ENCODE data around the gene VAC14.

The VAC14 gene

DNA sequence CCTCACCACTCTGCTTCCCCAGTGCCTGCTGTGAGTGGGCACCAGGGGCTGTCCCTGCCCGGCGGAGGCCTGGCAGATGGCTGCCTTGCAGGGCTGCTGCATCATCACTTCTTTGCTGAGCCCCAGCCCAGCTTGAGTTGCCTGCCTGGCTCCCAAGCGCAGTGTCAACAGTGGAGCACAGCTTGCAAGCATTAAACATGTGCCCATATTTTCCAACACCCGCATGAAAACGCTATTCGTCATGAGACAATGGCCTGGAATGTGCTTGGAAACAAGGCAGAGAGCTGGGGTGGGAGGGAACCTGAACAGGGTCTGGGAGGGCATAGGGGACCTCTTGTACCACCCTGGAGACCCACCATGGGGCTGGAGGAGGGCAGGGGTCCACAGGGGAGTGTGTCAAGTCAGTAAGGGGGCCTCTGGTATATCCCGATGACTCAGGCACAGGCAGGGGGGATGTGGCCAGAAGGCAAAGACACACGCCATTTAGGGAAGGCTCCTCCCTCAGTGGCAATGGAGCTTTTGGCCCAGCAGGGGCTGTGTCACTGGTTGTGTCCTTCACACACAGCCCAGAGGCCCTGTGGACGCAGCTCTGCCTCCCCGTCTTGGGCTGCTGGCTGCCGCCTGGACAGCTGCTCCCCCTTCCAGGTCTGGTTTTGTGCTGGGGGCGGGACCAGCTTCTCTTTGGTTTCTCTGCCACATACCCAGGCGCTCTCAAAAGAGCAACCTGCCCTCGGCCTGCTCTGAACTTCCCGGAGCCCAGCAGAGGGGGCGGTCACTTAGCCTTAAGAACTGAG is 97.7 kb downstream of the VAC14 start:
- no peak for DNase-seq

DNA sequence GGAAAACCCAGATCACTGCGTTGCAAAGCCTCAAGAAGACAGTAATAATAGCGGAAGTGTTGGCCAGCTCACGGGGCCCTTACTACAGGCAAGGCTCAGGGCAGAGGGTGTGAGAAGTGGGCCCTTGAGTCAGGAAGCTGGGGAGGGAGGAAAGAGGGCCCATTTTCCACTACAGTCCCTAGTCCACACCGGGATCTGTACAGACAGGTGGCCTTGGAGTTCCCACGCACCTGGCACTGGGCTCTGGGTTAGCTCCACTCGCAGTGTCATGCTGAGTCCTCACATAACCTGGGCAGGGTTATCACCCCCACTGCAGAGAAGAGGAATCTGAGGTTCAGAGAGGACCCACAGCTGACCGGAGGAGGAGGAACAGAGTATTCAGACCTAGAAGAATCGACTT is 98.3 kb downstream of the VAC14 start:
- no peak for DNase-seq

DNA sequence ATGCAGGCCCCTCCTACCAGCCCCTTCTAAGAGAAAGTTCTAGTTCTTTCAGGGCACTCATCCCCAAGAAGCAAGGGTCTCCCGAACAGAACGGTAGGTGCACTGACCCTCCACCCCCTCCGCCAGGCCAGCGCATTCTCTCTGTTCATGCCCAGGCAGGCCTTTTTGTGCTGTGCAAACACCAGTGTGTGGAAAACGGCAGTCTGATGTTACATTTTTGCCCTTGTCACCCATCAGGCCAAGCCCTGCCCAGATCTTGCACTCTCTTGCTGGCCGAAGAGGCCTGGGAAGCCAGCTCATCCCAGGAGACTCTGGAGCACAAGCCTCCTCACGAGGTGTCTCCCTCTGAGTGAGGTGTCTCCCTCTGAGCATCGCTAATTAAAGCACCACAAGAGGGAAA is 99.0 kb downstream of the VAC14 start:
- DNase-seq = no peak

DNA sequence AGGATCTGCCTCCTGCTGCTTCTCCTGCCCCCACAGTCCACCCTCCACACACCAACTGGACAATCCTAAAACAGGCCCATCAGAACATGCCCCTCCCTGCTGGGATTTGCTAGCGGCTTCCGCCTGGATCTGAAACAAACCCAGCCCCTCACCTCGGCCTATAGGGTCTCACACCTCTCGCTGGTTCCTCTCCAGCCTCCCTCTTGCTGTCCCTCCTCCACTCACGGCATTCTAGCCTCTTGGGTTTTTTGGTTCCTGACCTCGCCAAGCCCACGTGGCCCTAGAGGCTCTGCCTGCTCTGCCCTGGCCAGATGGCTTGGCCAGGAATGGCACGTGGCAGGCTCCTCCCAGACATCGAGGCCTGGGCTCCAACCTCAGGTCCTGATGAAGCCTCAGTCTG is 99.4 kb downstream of the VAC14 start:
- DNase-seq = no peak

DNA sequence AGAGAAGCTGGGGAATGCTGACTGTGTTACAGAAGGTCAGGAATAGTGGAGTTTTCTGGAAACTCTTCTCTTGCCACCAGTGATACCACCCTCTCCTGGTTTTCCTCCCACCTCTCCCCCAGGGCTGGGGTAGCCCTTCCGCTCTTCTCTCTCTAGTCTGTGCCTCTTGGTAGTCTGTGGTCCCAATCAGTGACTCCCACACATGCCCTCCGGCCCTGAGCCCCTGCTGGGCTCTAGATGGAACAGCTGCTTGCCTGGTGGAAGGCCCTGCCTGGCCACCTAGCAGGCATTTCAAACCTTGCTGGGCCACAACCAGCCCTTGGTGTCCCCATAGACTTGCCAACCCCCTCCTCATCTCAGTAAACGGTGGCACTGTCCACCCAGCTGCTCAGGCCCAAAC is 99.9 kb downstream of the VAC14 start:
- no peak for DNase-seq

DNA sequence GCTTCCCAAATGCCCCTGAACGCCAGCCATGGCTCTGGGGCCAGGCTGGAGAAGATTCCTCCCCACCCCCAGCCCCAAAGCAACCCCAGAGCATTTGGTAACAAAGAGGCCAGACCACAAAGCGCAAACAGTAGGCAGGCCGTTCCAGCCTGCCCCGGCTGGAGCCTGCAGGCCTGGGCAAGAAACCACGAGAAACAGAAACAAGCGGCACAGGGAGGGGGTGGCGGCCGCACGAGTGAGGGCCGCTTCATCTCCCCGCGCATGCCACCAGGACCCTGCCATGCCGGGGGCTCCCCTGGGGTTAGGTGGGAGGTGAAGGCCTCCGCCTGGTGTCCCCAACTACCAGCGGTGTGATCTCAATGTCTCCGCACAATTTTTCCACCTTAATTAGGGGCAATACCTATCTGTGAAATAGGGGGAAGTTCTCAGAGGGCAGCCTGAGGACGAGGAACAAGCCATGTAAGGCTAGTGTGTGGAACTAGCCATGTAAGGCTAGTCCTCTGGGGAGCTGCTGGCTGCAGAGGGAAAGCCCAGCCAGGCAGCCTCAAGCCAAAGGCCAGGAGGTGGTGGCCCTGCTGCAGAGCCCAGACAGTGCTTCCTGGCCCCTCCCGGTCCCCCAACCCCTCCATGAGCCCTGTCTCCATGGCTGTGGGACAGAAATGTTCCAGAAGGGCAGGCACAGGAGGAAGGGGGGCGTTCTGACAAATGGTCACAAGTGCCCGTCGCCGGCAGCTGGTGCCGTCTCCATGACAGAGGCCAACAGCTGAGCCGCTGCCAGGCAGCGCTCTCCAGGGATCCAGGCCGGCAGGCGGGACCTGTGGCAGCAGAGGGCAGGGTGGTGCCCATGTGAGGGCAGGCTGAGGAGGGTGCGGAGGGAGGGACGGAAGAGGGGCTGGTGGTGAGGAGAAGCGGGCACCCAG is 100.6 kb downstream of the VAC14 start:
- no peak for DNase-seq

DNA sequence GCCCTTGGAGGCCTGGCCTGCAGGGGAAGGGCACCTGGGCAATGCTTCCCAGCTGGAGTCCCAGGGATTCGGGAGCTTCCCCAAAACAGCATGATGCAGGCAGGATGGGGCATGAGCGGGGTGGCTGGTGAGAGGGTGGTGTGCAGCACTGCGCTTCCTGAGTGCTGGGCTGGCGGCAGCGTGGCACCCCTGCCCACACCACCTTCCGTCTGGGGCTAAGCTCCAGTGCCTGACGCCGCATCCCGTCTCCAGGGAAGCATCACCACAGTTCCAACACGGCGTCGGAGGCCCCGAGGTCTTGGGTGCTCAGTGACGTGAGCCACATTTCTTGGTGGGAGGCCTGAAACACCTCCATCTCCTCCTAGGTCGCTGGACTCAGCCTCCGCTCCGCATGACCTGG is 101.3 kb downstream of the VAC14 start:
- DNase-seq = no peak

DNA sequence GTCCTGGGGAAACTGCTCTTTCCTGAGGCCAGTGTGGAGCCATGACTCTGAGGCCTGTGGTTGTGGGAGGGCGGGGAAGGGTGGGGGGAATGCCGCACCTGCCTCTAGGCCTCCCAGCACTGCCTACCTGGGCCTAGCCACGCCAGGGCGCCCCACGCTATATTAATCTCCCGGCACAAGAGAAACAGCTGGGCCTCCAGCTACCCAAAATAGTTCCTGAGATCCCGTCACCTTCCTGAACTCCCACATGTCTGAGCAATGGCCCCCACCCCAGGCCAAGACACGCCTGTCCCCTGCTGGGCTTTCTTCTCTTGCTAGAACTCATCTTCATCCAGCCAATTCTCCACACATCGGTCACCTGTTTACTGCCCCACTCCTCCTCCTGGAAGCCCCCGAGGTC is 102.1 kb downstream of the VAC14 start:
- DNase-seq = no peak

DNA sequence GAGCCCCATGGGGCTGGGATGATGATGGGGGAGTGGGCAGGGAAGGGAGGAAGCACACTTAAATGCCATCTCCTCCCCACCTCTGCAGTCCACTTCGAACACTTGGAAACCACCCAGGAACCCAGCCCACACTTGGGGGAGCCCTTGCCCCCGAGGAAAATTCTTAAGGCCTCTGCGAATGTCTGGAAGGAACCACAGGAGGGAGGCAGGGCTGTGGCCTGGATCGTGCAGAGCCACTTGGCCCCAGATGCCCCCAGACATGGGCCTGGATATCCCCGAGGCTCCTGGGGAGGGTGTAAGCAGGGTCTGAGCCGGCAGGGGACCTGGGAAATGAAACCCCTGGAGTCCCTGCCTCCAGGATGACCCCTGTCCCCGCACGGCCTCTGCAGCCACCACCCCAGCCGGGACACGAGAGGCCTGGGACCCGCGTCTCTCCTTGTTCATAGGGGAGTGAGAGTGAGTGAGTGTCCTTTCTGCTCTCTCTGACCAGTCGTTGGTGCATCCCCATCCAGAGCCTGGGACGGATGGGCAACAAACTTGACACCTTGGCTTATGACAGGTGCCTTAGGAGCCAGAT is 103.3 kb downstream of the VAC14 start:
- DNase-seq = no peak

DNA sequence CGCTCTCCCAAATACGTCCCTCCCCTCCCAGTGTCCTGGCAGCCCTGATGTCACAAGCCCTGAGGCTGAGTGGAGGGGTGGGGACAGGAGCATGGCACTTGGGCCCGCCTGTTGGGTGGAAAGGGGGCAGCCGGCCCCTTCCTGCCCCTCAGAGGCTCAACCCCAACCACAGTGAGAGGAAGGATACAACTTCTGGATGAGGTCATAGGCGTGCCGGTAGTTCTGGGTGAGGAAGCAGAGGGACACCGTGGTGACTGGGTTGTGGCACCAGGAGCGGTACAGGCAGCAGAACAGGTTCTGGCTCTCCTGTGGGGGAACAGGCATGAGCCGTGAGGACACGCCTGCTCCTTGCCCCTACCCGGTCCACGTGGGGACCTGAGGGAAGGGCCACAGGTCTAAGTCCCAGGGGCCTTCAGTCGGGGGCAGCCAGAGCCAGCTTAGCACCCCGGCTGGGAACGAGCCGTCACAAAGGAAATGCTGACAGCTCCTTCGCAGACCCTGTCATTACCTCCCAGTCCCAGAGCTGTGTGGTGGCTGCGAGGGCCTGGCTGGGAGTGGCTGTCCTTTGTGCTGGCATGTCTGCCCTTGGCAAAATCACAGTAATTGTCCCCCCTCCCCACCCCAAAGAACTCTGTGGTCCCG is 103.9 kb downstream of the VAC14 start:
- DNase-seq = no peak

DNA sequence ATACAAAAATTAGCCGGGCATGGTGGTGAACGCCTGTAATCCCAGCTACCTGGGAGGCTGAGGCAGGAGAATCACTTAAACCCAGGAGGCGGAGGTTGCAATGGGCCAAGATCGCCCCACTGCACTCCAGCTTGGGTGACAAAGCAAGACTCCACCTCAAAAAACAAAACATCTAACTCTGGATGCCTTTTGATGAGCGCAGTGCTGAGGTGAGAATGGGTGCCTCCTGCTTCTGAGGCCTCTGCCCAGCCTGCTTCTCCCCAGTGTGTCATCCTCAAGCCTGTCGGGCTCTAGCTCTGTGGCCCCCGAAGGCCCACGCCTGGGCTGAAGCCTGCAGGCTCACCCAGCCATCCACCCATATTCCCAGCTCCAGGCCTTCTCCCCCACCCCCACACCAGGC is 104.6 kb downstream of the VAC14 start:
- no peak for DNase-seq

DNA sequence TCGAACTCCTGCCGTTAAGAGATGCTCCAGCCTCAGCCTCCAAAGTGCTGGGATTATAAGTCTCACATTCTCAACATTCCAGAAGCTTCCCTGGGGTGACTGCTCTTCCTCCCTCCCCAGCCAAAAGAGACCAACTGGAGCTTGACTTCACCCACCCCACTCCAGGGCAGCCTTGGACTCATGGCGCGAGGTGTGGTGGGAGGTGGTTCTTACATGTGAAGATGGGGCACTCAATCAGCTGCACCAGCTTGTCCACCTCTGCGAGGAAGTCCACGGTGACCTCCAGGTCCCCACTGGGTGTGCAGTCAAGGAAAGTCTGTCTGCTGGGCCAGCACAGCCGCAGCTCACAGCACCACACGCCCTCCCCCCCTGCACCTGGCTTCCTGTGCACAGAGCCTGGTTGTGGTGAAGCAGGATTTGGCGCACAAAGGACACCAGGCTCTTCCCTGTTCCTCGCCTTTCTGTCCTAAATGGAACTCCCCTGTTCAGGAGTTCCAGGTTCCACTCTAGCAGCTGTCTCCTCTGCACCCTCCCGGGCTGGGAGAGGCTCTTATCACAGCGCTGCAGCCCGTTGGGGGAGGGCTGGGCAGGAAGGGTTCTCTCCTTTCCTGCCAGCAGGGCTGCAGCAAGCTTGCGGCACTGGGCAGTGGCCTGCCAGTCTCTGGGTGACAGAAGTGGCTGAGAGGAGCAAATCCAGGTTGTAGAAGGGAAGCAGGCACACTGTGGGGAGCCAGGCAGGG is 105.5 kb downstream of the VAC14 start:
- no peak for DNase-seq

DNA sequence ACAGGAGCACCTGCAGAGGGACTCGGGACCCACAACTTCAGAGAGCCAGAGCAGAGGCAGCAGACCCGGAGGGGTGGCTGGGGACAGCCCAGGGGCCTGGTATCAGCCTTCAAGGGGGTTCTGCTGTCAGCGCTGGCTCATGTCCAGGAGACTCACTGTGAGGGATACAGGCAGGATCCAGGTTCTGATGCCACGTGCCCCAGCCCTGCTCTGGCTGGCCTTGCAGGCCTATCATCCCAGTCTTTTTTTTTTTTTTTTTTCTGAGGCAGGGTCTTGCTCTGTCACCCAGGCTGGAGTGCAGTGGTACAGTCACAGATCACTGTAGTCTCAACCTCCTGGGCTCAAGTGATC is 106.1 kb downstream of the VAC14 start:
- DNase-seq = no peak

DNA sequence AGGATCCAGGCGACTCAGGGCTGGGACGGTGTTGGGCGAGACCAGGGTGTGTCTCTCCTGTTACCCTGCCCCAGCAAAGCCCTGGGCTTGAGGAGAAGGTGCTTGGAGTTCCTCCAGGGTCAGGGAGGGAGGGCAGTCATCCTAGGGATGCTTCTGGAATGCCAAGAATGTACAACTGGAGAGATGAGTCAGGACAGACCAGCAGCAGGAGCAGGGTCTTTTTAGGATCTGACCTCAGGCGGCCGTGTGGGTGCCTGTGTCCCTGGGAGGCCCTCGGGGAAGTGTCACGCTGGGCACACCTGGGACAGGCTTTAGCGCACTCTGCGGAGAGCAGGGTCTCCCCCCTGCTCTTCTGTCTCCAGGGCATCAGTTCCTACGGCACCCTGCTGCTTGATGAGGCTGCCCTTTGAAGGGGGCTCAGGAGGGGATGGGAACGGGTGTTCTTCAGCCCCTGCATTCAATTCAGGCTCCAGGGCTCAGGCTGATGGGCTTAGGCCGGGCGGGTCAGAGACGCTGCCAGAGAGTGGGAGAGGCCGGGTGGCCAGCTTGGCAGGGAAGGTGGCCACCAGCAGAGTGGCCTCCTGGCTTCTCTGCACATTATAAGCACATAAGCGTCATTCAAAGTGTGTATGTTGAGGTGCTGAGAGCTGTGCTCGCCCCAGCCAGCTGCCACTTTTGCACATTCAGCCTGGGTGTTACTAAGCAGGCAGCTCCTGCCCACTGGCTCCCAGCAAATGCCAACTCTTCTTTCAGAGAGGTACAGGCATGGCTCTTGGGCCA is 106.7 kb downstream of the VAC14 start:
- DNase-seq = no peak

DNA sequence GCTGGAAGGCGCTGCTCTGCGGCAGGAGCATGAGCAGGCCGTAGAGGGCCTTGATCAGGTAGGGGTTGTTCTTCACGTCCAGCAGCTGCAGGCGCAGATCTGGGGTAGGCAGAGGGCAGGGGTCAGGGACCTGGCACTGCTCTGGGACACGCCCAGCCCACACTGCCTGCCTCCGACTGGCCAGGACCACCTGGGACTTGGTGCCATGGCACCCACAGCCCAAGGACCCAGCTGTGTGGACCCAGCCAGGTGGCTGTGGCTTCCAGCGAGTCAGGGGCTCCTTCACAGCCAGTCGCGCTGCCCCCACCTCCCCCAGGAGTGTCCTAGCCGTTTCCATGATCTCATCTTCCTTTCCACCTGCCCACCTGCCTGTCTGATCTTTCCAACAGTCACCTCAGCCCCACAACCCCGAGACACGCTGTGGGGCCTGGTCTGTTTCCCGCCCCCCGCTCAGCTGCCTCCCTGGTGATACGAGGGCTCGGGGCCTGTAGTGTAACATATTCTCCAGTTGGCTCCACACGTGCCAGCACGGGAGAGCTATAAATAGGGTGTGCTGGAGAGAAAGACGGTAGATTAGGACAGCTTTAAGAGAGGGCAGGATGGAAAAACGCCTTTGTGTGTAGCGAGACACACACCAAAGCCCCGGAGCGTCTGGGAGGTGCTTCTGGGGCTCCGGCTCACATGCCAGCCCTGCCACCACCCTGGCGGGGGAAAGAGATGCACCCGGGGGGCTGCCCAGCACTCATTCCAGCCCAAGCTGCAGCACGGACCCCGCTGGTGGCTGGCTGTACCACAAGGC is 107.9 kb downstream of the VAC14 start:
- DNase-seq = no peak

DNA sequence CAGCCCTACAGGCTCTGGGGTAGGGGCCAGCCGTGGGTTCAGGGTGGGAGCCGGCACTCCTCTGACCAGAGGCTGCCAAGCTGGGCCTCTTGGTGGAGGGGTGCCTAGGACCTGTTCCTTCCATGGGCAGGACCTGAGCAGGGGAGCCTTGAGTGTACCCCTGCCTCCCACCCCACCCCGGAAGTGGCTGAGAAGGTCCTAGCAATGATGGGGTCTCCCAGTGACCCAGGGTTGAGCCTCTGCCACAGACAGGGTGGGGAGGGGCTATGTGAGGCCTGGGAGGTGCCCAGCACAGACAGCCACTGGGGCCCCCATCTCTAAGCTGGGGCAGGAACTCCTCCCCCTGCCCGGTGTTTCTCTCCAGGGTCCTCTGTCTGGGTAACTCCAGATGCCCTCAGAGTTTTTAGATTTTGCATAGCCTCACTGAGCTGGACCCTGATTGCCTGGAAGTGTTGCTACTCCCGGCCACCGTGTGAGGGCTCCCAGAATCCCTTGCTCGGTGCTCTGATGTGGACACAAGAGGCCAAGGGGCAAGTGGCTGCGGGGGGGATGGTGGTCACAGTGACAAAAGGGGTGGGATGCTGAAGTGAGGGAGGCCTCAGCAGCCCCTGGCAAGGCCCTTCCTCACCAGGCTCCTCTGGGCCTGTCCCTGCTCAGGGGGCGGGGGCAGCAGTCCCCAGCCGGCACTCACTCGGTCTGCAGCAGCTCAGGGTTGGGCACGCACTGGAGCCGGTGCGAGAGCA is 108.7 kb downstream of the VAC14 start:
- DNase-seq = no peak

DNA sequence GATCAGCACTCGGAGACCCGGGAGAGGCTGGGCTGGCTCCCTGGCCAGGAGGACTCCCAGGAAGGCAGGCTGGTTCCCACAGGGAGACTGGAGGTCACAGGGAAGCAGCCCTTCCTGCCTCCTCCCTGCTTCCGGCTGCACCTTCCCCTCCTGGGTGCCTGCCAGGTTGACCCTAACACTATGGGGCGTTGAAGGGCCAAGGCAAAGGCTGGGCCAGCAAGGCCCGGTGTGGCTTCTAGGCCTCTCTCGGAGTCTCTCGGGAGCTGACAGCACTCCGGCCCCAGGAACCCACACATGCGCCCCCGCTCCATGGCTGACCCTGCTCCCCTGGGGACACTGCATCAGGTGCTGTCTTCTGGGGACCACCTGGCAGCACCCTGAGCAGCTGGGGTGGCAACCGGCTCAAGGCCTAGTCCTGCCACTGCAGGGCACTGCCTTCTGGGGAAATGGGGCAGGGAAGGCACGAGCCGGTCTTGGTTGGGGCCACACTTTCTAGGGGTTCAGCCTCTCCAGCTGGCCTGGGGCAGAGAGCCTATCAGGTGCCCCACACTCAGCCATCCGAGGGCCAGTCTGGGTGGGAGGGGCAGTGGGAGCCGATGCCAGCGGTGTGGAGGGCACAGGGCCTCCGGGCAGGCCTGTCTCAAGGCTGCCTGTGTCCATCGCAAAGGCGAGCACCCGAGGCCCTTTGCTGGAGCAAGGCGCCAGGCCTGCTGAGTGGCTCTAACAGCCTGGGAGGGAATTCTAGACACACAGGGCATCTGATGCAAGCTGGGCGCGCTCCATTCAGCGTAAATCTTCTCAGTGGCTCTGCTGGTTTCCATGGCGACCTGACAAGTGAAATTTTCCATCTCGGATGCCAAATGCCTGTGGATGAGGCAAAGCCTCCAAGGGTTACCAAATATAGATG is 109.5 kb downstream of the VAC14 start:
- no peak for DNase-seq

DNA sequence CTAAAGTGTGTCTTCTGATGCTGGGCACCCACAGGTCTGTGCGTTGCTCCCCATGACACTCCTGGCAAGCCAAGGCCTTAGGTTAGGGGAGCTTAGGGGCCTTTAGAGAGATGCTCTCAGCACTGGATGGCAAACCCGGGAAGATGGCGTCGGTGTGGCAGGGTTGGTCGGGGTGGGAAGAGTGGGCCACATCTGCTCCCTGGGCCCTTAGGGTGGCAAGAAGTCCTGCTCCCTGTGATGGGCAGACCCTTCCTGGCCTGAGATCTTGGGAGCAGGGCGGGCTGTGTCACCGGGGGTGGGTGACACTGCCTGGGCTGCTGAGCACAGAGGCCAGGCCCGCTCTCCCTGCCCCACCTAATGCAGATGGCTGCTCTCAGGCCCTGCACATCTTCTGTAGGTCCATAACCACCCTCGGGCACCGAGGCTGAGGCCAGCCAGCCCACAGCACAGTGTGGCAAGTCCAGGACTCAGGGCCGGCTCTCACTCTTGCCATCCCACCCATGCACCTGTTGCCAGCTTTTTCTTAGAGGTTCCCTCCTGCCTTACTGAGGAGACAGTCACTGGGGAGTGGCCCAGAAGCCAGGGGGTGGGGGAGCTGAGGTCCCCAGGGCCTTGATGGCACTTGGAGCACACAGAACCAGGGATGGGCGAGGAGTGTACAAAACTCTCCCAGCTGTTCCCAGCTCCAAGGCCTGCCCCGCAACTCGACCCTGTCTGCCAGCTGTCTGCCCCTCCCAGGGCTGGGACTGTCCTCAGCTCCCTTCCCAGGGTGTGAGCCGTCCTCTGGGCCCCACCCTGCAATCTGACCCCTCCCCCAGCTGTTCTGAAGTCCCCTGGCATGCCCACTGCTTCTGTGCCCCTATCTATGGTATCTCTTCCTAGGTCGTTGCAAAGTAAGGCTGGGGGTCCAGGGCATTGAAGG is 110.7 kb downstream of the VAC14 start:
- no peak for DNase-seq

Measured in NCI-H1417 treated with DMSO at 0.1 percent for 48 hours (cell line).